Activated naive CD4-positive, alpha-beta T cell treated with anti-CD3 and anti-CD28 coated beads for 36 hours (primary cell): ENCODE data around the gene CA14. TPM values are rescaled to one million over a fixed set of nuclear protein-coding genes. Genes with fewer than 3 reads are reported as not detected.
"Not testable (repeated sequence)": the region's sequence is repeated elsewhere in the genome, so short reads cannot be mapped to it uniquely, and the experiment has no call there.

ENCODE experiments used
- CTCF ChIA-PET: fragments of 350-600 bp; sonication (Branson Sonifier 250); formaldehyde crosslinking; loops from one replicate; lab custom pipeline; 2021; ENCODE audit warnings: antibody characterized with exemption; lab: Charles Lee
- DNase-seq: peaks from one replicate; pipeline ENCODE4 v3.0.0-alpha.2; 2020
- H3K27ac Mint-ChIP-seq: one replicate; pipeline ENCODE4 v1.8.0; 2021; ENCODE audit warnings: mild to moderate bottlenecking, mixed read lengths
- H3K27me3 Mint-ChIP-seq: one replicate; pipeline ENCODE4 v1.8.0; 2021; ENCODE audit warnings: low read depth, mixed read lengths
- H3K36me3 Mint-ChIP-seq: one replicate; pipeline ENCODE4 v1.8.0; 2021; ENCODE audit warnings: low read depth, mixed read lengths
- H3K4me1 Mint-ChIP-seq: one replicate; pipeline ENCODE4 v1.8.0; 2021; ENCODE audit warnings: low read depth, mixed read lengths
- H3K4me3 Mint-ChIP-seq: one replicate; pipeline ENCODE4 v1.8.0; 2021; ENCODE audit warnings: mild to moderate bottlenecking, moderate library complexity, mixed read lengths
- H3K9me3 Mint-ChIP-seq: one replicate; pipeline ENCODE4 v1.8.0; 2021; ENCODE audit warnings: mixed read lengths
- intact Hi-C: fragments of 100-400 bp; cut with micrococcal nuclease; formaldehyde crosslinking; loops from one replicate; pipeline ENCODE4 v1.15.1; 2023
- total RNA-seq, 2 experiments: library from RNA; stranded (reverse); gene quantifications; one replicate each; pipeline ENCODE4 v1.2.3, GENCODE V29; 2021

The CA14 gene
- total RNA-seq, 2 experiments from 2014 or later = not detected

DNA sequence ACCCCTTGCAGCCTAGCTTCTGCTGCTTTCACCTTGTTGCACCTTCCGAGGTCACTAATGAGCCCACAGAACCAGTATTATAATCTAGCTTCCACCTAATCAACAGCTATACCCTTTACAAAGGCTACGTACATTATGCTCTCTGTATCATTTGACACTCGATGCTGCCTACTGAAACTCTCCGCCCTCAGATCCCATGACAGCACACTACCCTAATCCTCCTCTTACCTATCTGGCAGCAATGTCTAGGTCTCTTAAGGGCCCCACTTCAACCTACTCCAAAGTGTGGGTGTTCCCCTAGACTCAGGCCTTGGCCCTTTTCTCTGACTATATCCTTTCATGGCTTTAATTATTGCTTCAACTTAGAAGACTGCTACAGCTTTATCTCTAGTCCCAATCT, 31.2 kb downstream of the CA14 start:
- H3K9me3 Mint-ChIP-seq = no peaks in the 10 kb centered on the region
- H3K27ac Mint-ChIP-seq = no peak overlapping the region
- no peaks in the 10 kb centered on the region for H3K36me3 Mint-ChIP-seq
- no peak for DNase-seq
- peaks cover 6% of the 10 kb centered on the region for H3K4me1 Mint-ChIP-seq
- CTCF ChIA-PET = interaction anchor here (1.2 kb wide), 1 partner anchor 34 kb away, joined by 3 read pairs; no protein-coding TSS in a partner anchor
- H3K27me3 Mint-ChIP-seq = no peaks in the 10 kb centered on the region
- intact Hi-C loops = no loop called here
- H3K4me3 Mint-ChIP-seq = no peak overlapping the region

DNA sequence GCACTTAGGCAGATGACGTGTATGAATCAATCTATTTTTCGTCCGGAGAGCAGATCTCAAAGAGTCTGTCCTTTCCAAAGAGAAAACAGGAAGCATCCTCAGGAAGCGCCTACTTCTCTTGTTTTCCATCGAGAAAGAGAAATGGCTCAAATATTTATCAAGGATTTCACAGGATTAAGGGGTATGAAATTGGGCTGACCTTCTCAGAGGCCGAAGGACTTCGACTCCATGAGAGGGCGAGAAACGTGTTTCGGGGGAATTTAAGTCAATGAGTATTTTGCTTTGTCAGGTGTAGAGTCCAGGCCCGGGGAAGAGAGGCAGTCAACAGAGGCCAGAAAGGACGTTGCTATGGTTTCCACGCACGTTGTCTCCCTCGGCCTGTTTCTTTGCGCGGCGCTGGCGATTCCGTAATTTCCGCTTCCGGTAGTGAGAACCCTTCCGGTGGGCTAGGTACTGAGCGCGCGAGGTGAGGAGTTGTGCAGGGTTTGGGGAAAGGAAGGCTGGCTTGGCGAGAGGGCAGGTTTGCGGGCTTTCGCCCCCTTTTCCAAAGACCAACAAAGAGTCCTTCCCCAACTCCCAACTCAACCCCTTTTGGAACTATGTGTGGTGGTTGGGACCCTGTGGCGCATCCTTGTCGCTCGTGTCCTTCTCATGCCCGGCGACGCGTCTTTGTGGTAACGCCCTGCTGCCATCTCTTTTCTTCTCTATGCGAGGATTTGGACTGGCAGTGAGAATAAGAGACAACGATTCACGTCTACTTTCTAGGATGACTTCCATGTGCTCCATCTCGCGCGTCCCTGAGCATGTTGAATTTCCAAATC, 36.1 kb downstream of the CA14 start, which contains the start of gene MRPS21:
TSS of gene MRPS21 (plus strand) at position 429 of the 821 bp plus-strand sequence. CDS start 506 bp downstream, outside the sequence.
- peak within 1 kb of the TSS; percentile 91 for H3K27ac Mint-ChIP-seq
- H3K4me3 Mint-ChIP-seq = peak within 1 kb of the TSS; percentile 90
- intact Hi-C loops = loop anchor here (2.0 kb wide), 2 partner anchors 25 to 69 kb away; partner anchors contain the start of gene APH1A
- CTCF ChIA-PET = no interaction called here
- H3K9me3 Mint-ChIP-seq = no peaks in the 10 kb centered on the region
- peak; percentile 93 for DNase-seq
- H3K27me3 Mint-ChIP-seq = no peaks in the 10 kb centered on the region
- peaks cover 40% of the 10 kb centered on the region for H3K4me1 Mint-ChIP-seq
- H3K36me3 Mint-ChIP-seq = peaks cover 24% of the 10 kb centered on the region

DNA sequence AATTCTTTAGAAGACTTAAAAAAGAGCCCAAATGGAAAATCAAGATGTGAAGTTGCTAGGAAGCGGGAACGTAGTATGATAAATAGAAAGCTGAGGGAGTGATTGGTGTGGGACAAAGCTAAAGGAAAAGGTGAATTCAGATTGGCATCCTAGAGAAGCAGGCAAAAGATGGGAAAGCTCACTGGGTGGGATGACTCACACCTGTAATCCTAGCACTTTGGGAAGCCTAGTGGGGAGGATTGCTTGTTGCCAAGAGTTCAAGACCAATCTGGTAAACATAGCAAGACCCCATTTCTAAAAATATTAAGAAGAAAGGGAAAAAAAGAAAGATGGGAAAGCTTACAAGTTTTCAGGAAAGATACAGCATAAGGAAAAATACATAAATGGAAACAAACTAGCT, 37.9 kb downstream of the CA14 start:
- intact Hi-C loops = no loop called here
- Mint-ChIP-seq H3K36me3 (peaks cover 34% of the 10 kb centered on the region), H3K9me3 (no peaks in the 10 kb centered on the region), H3K4me3 (peak overlapping the region; percentile 47), H3K4me1 (peaks cover 43% of the 10 kb centered on the region), H3K27ac (peak overlapping the region; percentile 24), H3K27me3 (no peaks in the 10 kb centered on the region)
- DNase-seq = no peak
- CTCF ChIA-PET = interaction anchor here (0.7 to 1.2 kb wide), 2 partner anchors 27 to 40 kb away, joined by 5 to 6 read pairs; no protein-coding TSS in a partner anchor

DNA sequence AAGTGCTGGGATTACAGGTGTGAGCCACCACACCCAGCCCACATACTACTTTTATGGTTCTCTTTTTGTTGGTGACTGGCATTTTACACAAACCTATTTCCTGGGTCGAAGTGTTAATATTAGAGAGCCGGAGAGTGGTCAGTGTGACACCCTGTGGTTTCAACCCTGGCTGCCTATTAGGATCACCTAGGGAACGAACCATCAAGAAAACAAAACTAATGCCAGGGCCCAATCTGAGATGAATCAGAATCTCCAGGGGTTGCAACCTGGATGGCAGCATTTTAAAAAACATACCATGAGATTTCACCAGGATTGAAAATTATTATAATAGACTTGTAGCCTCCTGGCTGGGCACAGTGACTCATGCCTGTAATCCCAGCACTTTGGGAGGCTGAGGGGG, 42.1 kb downstream of the CA14 start:
- intact Hi-C loops = no loop called here
- Mint-ChIP-seq H3K4me1 (peaks cover 35% of the 10 kb centered on the region), H3K27me3 (no peaks in the 10 kb centered on the region), H3K9me3 (no peaks in the 10 kb centered on the region), H3K4me3 (no peak overlapping the region), H3K36me3 (peaks cover 44% of the 10 kb centered on the region), H3K27ac (no peak overlapping the region)
- CTCF ChIA-PET = no interaction called here
- DNase-seq = no peak

DNA sequence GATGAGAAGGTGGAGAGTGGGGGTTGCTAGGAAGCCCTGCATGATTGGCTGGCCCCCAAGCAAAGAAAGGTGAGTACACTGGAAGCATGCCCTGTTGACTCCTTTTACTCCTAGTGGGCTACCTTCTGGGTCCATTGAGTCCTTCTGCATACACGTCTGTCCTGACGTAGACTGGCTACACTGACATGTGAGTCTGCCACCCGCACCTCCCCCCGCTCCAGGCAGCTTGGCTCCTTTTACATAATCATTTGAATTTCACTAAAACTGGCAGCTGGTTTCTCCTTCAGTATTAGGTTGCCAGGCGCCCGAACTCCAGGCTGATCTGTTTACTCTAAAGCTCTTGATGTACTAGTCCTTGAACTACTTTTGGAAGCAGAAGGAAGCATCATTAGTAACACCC, 44.8 kb downstream of the CA14 start:
- no peak for DNase-seq
- no peaks in the 10 kb centered on the region for H3K9me3 Mint-ChIP-seq
- no peaks in the 10 kb centered on the region for H3K27me3 Mint-ChIP-seq
- peaks cover 39% of the 10 kb centered on the region for H3K36me3 Mint-ChIP-seq
- no peak overlapping the region for H3K27ac Mint-ChIP-seq
- CTCF ChIA-PET = interaction anchor here (0.5 to 2.0 kb wide), 3 partner anchors 47 to 273 kb away, joined by 3 to 5 read pairs (median 3); no protein-coding TSS in a partner anchor
- intact Hi-C loops = no loop called here
- peaks cover 13% of the 10 kb centered on the region for H3K4me1 Mint-ChIP-seq
- no peak overlapping the region for H3K4me3 Mint-ChIP-seq

DNA sequence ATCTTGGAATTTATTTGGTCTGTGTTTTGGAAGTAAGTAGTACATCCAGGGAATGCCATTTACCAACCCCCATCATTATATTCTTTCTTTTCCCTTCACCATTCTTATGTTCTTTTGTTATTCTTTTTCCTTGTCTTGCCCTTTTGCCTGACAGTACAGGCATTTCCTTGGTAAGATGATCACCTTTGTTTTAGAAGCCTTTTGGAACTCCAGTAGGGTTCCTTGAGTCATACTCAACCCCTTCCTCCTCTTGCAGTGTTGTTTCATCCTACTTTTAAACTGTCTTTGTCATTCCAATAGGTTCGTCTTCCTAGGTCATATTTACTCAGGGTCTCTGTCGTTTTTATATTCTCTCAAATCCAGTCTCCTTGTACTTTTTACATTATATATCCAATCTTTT, 45.3 kb downstream of the CA14 start:
- Mint-ChIP-seq H3K36me3 (peaks cover 37% of the 10 kb centered on the region), H3K4me1 (peaks cover 10% of the 10 kb centered on the region), H3K27me3 (no peaks in the 10 kb centered on the region), H3K27ac (peak overlapping the region; percentile 20), H3K4me3 (no peak overlapping the region), H3K9me3 (no peaks in the 10 kb centered on the region)
- CTCF ChIA-PET = interaction anchor here (0.7 to 2.0 kb wide), 2 partner anchors 47 to 238 kb away, joined by 3 to 5 read pairs; no protein-coding TSS in a partner anchor
- intact Hi-C loops = no loop called here
- DNase-seq = no peak

DNA sequence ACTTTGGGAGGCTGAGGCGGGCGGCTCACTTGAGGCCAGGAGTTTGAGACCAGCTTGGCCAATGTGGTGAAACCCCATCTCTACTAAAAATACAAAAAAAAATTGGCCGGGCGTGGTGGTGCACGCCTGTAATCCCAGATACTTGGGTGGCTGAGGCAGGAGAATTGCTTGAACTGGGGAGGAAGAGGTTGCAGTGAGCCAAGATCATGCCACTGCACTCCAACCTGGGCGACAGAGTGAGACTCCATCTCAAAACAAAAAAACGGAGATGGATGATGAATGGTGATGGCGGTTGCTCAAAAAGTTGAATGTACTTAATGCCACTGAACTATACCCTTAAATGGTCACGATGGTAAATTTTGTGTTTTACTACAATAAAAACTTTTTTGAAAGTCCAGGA, 51.0 kb downstream of the CA14 start:
- intact Hi-C loops, DNase-seq, H3K9me3 Mint-ChIP-seq, H3K27me3 Mint-ChIP-seq, CTCF ChIA-PET, H3K27ac Mint-ChIP-seq, H3K4me3 Mint-ChIP-seq, H3K4me1 Mint-ChIP-seq: not testable (repeated sequence)
- peaks cover 26% of the 10 kb centered on the region for H3K36me3 Mint-ChIP-seq

DNA sequence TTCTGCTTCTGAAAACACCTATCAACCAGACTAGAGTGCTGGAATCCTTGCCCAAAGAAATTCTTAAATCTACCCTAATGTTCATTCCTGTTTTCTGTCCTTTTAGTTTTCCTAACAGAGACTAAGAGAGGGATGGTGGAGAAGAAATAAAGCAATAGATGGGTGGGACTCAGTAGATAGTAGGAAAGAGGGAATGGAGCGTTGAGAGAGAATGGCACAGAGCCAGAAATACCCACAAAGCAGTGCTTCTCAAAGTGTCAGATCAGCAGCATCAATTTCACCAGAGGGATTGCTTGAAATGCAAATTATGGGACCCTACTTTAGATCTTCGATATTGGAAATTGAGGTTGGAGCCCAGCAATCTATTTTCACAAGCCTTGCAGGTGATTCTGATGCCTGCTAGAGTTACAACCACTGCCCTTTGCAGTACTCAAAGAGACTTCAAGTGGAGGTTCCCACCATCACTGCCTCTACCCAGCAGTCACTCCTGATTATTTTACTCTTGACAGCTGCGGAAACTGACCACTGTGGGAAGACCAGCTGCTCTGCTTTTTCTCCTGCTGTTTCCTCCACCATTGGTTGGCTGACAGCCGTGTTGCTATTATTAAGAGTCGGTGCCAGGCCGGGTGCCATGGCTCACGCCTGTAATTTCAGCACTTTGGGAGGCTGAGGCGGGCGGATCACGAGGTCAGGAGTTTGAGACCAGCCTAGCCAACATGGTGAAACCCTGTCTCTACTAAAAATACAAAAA, 52.4 kb downstream of the CA14 start:
- H3K27me3 Mint-ChIP-seq = no peaks in the 10 kb centered on the region
- H3K27ac Mint-ChIP-seq = no peak overlapping the region
- CTCF ChIA-PET = interaction anchor here (0.6 to 0.7 kb wide), 3 partner anchors 24 to 73 kb away, joined by 3 to 8 read pairs (median 4); no protein-coding TSS in a partner anchor
- H3K4me1 Mint-ChIP-seq = no peaks in the 10 kb centered on the region
- no peaks in the 10 kb centered on the region for H3K9me3 Mint-ChIP-seq
- intact Hi-C loops = no loop called here
- no peak overlapping the region for H3K4me3 Mint-ChIP-seq
- DNase-seq = no peak
- peaks cover 25% of the 10 kb centered on the region for H3K36me3 Mint-ChIP-seq

DNA sequence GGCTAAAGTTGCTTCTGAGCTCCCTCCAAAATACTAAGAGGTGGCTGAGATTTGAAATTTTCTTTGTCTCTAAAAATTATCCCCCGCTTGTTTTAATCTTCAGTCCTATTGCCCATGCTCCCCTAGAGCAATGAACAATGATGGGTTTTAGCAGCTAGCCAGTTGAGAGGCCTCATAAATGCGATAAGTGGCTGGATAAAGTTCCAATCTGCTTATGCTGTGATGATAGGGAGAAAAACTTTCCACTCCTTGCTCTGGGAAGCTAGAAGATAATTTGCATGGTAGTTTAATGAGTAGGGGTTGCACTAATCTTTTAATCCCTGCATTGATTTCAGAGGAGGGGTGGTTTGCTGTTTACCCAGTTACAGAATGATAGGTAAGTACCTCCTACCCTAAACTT, 54.2 kb downstream of the CA14 start:
- H3K4me3 Mint-ChIP-seq = no peak overlapping the region
- no peak overlapping the region for H3K27ac Mint-ChIP-seq
- intact Hi-C loops = no loop called here
- CTCF ChIA-PET = no interaction called here
- H3K9me3 Mint-ChIP-seq = no peaks in the 10 kb centered on the region
- H3K36me3 Mint-ChIP-seq = peaks cover 17% of the 10 kb centered on the region
- no peak for DNase-seq
- H3K4me1 Mint-ChIP-seq = no peaks in the 10 kb centered on the region
- no peaks in the 10 kb centered on the region for H3K27me3 Mint-ChIP-seq

Other genes with a start within 250 kb of the CA14 start
- 10 to 100 TPM; 10.9 to 11.0 TPM for gene OTUD7B, start 247.0 kb upstream of the CA14 start, total RNA-seq
- 10 to 100 TPM; 21.2 to 23.6 TPM for gene VPS45, start 190.0 kb upstream of the CA14 start, total RNA-seq
- 1 to 10 TPM; 4.4 to 4.7 TPM for gene PLEKHO1, start 107.9 kb upstream of the CA14 start, total RNA-seq
- 100 to 1,000 TPM; 201 to 202 TPM for gene ANP32E, start 21.7 kb upstream of the CA14 start, total RNA-seq
- gene APH1A, start 11.2 kb downstream of the CA14 start, total RNA-seq = 10 to 100 TPM; 71.2 to 75.7 TPM
- gene C1orf54, start 15.0 kb downstream of the CA14 start, total RNA-seq = under 1 TPM; 0.41 to 0.86 TPM
- 1 to 10 TPM in 1 of 2 experiments, under 1 TPM in 1; 0.84 to 1.0 TPM for gene CIART, start 24.8 kb downstream of the CA14 start, total RNA-seq
- 10 to 100 TPM; 80.3 to 83.8 TPM for gene MRPS21, start 36.1 kb downstream of the CA14 start, total RNA-seq
- 10 to 100 TPM; 49.1 to 52.5 TPM for gene PRPF3, start 63.8 kb downstream of the CA14 start, total RNA-seq
- gene RPRD2, start 106.4 kb downstream of the CA14 start, total RNA-seq = 10 to 100 TPM; 20.9 to 22.9 TPM
- 10 to 100 TPM; 43.7 to 46.0 TPM for gene TARS2, start 229.6 kb downstream of the CA14 start, total RNA-seq